HepG2 (cell line): ENCODE data around the gene NIN. TPM values are rescaled to one million over a fixed set of nuclear protein-coding genes. Genes with fewer than 3 reads are reported as not detected.

ENCODE experiments used
- AGO2 ChIP-seq: fragments of 200-400 bp; formaldehyde crosslinking; optimal IDR thresholded peaks from 2 replicates; pipeline ENCODE3; 2017; ENCODE audit warnings: mild to moderate bottlenecking, low read depth, low read length, moderate library complexity
- ATF1 ChIP-seq: IDR thresholded peaks from 2 replicates; pipeline ENCODE4 v1.6.1; 2016; ENCODE audit warnings: mild to moderate bottlenecking, control low read depth
- BATF2 ChIP-seq: sonication (generic); formaldehyde crosslinking; IDR thresholded peaks from 2 replicates; pipeline ENCODE4 v1.8.0; 2022; ENCODE audit warnings: mild to moderate bottlenecking, missing genetic modification reagents, moderate library complexity
- BCL3 ChIP-seq: sonication (generic); formaldehyde crosslinking; IDR thresholded peaks from 2 replicates; pipeline ENCODE4 v1.5.1; 2020; ENCODE audit warnings: mild to moderate bottlenecking, missing genetic modification reagents, moderate library complexity
- CBX5 ChIP-seq: sonication (generic); formaldehyde crosslinking; IDR thresholded peaks from 2 replicates; pipeline ENCODE4 v1.4.0; 2020; ENCODE audit warnings: missing genetic modification reagents, borderline replicate concordance
- EEA1 ChIP-seq: sonication (generic); formaldehyde crosslinking; IDR thresholded peaks from 2 replicates; pipeline ENCODE4 v1.5.1; 2020; ENCODE audit warnings: mild to moderate bottlenecking, missing genetic modification reagents, borderline replicate concordance
- FLYWCH1 ChIP-seq: sonication (generic); formaldehyde crosslinking; IDR thresholded peaks from 2 replicates; pipeline ENCODE4 v1.8.1; 2023; ENCODE audit warnings: mild to moderate bottlenecking, missing genetic modification reagents
- HDAC2 ChIP-seq: sonication (generic); formaldehyde crosslinking; IDR thresholded peaks from 2 replicates; pipeline ENCODE4 v1.4.0; 2020; ENCODE audit warnings: missing genetic modification reagents
- MATR3 ChIP-seq: sonication (generic); formaldehyde crosslinking; IDR thresholded peaks from 2 replicates; pipeline ENCODE4 v1.4.0; 2020; ENCODE audit warnings: missing genetic modification reagents
- MAX ChIP-seq: IDR thresholded peaks from 2 replicates; pipeline ENCODE4 v1.6.1; 2012; ENCODE audit warnings: inconsistent platforms
- MBNL3 ChIP-seq: fragments of 250-450 bp; sonication (Bioruptor Pico); conservative IDR thresholded peaks from 2 replicates; pipeline ENCODE4 v1.8.0; 2022; ENCODE audit warnings: mild to moderate bottlenecking, inconsistent platforms
- NR3C1 ChIP-seq: sonication (generic); formaldehyde crosslinking; IDR thresholded peaks from 2 replicates; pipeline ENCODE4 v1.4.0; 2020; ENCODE audit warnings: missing genetic modification reagents
- PRMT3 ChIP-seq: sonication (generic); formaldehyde crosslinking; IDR thresholded peaks from 2 replicates; pipeline ENCODE4 v1.8.1; 2022; ENCODE audit warnings: low read depth, mild to moderate bottlenecking, moderate library complexity, missing genetic modification reagents, borderline replicate concordance
- REPIN1 ChIP-seq: sonication (generic); formaldehyde crosslinking; IDR thresholded peaks from 2 replicates; pipeline ENCODE4 v1.8.0; 2022; ENCODE audit warnings: missing genetic modification reagents, low read depth, mild to moderate bottlenecking, borderline replicate concordance
- SIN3B ChIP-seq: fragments of 150-350 bp; IDR thresholded peaks from 2 replicates; pipeline ENCODE4 v1.6.1; 2014; ENCODE audit warnings: low read length
- SIX1 ChIP-seq: sonication (generic); formaldehyde crosslinking; IDR thresholded peaks from 2 replicates; pipeline ENCODE4 v1.4.0; 2020; ENCODE audit warnings: missing genetic modification reagents, borderline replicate concordance
- STAT5B ChIP-seq: sonication (generic); formaldehyde crosslinking; IDR thresholded peaks from 2 replicates; pipeline ENCODE4 v1.4.0; 2020; ENCODE audit warnings: missing genetic modification reagents
- TAF15 ChIP-seq: fragments of 200-400 bp; formaldehyde crosslinking; IDR thresholded peaks from one replicate; pipeline ENCODE4 v1.6.1; 2018; ENCODE audit warnings: mild to moderate bottlenecking, low read depth, low read length; ENCODE audit not compliant: poor library complexity, severe bottlenecking
- TEF ChIP-seq: sonication (generic); formaldehyde crosslinking; IDR thresholded peaks from 2 replicates; pipeline ENCODE4 v1.5.0; 2020; ENCODE audit warnings: missing genetic modification reagents
- ZNF382 ChIP-seq: sonication (generic); formaldehyde crosslinking; IDR thresholded peaks from 2 replicates; pipeline ENCODE4 v1.5.0; 2020; ENCODE audit warnings: missing genetic modification reagents, mild to moderate bottlenecking, borderline replicate concordance
- ZNF513 ChIP-seq: sonication (generic); formaldehyde crosslinking; conservative IDR thresholded peaks from 2 replicates; pipeline ENCODE4 v1.5.0; 2020; ENCODE audit warnings: missing genetic modification reagents
- ZNF570 ChIP-seq: sonication (generic); formaldehyde crosslinking; IDR thresholded peaks from 2 replicates; pipeline ENCODE4 v1.4.0; 2020; ENCODE audit warnings: mild to moderate bottlenecking, missing genetic modification reagents, borderline replicate concordance
- ZNF704 ChIP-seq: sonication (generic); formaldehyde crosslinking; IDR thresholded peaks from 2 replicates; pipeline ENCODE4 v1.8.1; 2023; ENCODE audit warnings: mild to moderate bottlenecking, inconsistent platforms, moderate library complexity, missing genetic modification reagents, borderline replicate concordance
- polyA plus RNA-seq, 8 experiments: library from polyadenylated mRNA; depleted of rRNA in 3 of 8; stranded (reverse) in 7 of 8; unstranded in 1 of 8; fragments of >200 nt; fragmentation: Illumina TruSeq in 4 of 8; extraction: Trizol in 4 of 8; gene quantifications; 2 replicates each; pipeline versions ENCODE4 v1.2.1 to v1.2.3, GENCODE V29; 2011 to 2016; ENCODE audit warnings: low read depth in 4 of 8, missing spikeins in 1 of 8, mixed read lengths in 1 of 8; ENCODE audit not compliant: insufficient read depth in 1 of 8
- total RNA-seq, 5 experiments: library from RNA; depleted of rRNA; stranded (reverse); fragments of >200 nt; fragmentation: Illumina TruSeq; extraction: Trizol; gene quantifications; 2 replicates each; pipeline ENCODE4 v1.2.3, GENCODE V29; 2016; ENCODE audit warnings: low read depth in 1 of 5

NIN gene
- total and polyA plus RNA-seq, 2 of the 13 experiments (the other 11 are each of a cell fraction or from before 2014, with no cell fraction given) = 2.8 to 9.7 TPM

GRCh38 chr14:50839048-50839447, 8.1 kb upstream of the NIN start (continued):
- TF ChIP-seq BATF2 (CRISPR knock-in tag) = no peak
- 0 out of 2 replicates have a peak, but pooled peaks have one; percentile 13 for TF ChIP-seq SIX1 (CRISPR knock-in tag)
- no peak for TF ChIP-seq REPIN1 (CRISPR knock-in tag)
- no peak for TF ChIP-seq SIN3B
- no peak for TF ChIP-seq BCL3
- TF ChIP-seq ZNF704 (CRISPR knock-in tag) = no peak
- TF ChIP-seq MATR3 (CRISPR knock-in tag) = no peak
- TF ChIP-seq ZNF513 (CRISPR knock-in tag) = no peak
- TF ChIP-seq MAX = no peak
- no peak for TF ChIP-seq CBX5 (CRISPR knock-in tag)
- no peak for TF ChIP-seq AGO2
- no peak for TF ChIP-seq TAF15
- TF ChIP-seq ZNF570 = no peak
- no peak for TF ChIP-seq ATF1 (CRISPR knock-in tag)
- peak; percentile 77 for TF ChIP-seq HDAC2 (CRISPR knock-in tag)
- TF ChIP-seq STAT5B = no peak
- TF ChIP-seq ZNF382 (CRISPR knock-in tag) = no peak
- no peak for TF ChIP-seq EEA1 (CRISPR knock-in tag)
- TF ChIP-seq FLYWCH1 (CRISPR knock-in tag) = no peak
- no peak for TF ChIP-seq MBNL3
- no peak for TF ChIP-seq NR3C1
- TF ChIP-seq PRMT3 (CRISPR knock-in tag) = no peak
- no peak for TF ChIP-seq TEF (CRISPR knock-in tag)
